Gastrocnemius medialis (tissue), 4 donors: Measurements from ENCODE around the gene TAGLN2. TPM values are rescaled to one million over a fixed set of nuclear protein-coding genes. Genes with fewer than 3 reads are reported as not detected.

Source experiments
- ATAC-seq, 2 donors: fragments of 150-250 bp; one replicate each; pipeline ENCODE4 v1.9.1; 2016
- DNase-seq, 2 donors: peaks; one replicate each; pipeline ENCODE4 v3.0.0-alpha.2; 2019
- H3K27ac ChIP-seq, 4 donors: fragments of 200-600 bp; sonication (generic); 1 replicate in 1 of 4; 2 replicates in 3 of 4; pipeline ENCODE4 v1.5.1; 2016 to 2018; ENCODE audit warnings: mild to moderate bottlenecking in 2 of 4, moderate library complexity in 1 of 4
- H3K27me3 ChIP-seq, 3 donors: fragments of 200-600 bp; sonication (generic) in 2 of 3; 1 replicate in 1 of 3; 2 replicates in 2 of 3; pipeline versions ENCODE4 v1.5.1 to v1.6.0; 2016 to 2019; ENCODE audit warnings: mild to moderate bottlenecking in 1 of 3, moderate library complexity in 1 of 3
- H3K36me3 ChIP-seq, 2 donors: fragments of 200-600 bp; sonication (generic) in 1 of 2; one replicate each; pipeline ENCODE4 v1.5.1; 2017 to 2018
- H3K4me1 ChIP-seq, 2 donors: fragments of 200-600 bp; sonication (generic) in 1 of 2; one replicate each; pipeline ENCODE4 v1.5.1; 2016 to 2017; ENCODE audit warnings: mild to moderate bottlenecking in 2 of 2
- H3K4me3 ChIP-seq, 4 donors: fragments of 200-600 bp; sonication (generic) in 3 of 4; 1 replicate in 1 of 4; 2 replicates in 3 of 4; pipeline ENCODE4 v1.5.1; 2016 to 2019; ENCODE audit warnings: mild to moderate bottlenecking in 2 of 4
- H3K9me3 ChIP-seq, 3 donors: fragments of 200-600 bp; sonication (generic) in 2 of 3; 1 replicate in 1 of 3; 2 replicates in 2 of 3; pipeline ENCODE4 v1.5.1; 2016 to 2019
- POLR2A ChIP-seq, 2 donors: fragments of 450-650 bp; IDR thresholded peaks; one replicate each; pipeline ENCODE4 v1.6.1; 2017; ENCODE audit warnings: antibody characterized with exemption in 2 of 2, mild to moderate bottlenecking in 2 of 2, moderate library complexity in 2 of 2
- in situ Hi-C, 4 donors: fragments of 200-750 bp; cut with MboI; loops; one replicate each; pipeline versions ENCODE4 v1.15.0 to v1.8.0; 2017; ENCODE audit warnings: low sequenced_read_pairs in 4 of 4
- intact Hi-C: fragments of 100-400 bp; cut with DNase I; formaldehyde crosslinking; loops from one replicate; pipeline ENCODE4 v1.15.1; 2023; ENCODE audit warnings: low total_unique reads
- total RNA-seq, 4 donors: library from RNA; depleted of rRNA; stranded (reverse); fragments of >200 nt; gene quantifications; one replicate each; pipeline versions ENCODE4 v1.1.0 to v1.2.3, GENCODE V29; 2016
- TF ChIP-seq, protein P1 (sequence below), 5 experiments: fragments of 450-650 bp in 3 of 5; fragments of 200-600 bp in 2 of 5; sonication (generic) in 2 of 5; IDR thresholded peaks in 4 of 5; conservative IDR thresholded peaks in 1 of 5; 1 replicate in 4 of 5; 2 replicates in 1 of 5; pipeline ENCODE4 v1.5.1; 2016 to 2019; ENCODE audit warnings: antibody characterized with exemption in 5 of 5, mild to moderate bottlenecking in 3 of 5, moderate library complexity in 3 of 5

Gene TAGLN2
- total RNA-seq, 4 donors from 2014 or later: 28.8 to 48.2 (median 37.5) TPM

GRCh38 chr1:159932296-159933285 lies 7.3 kb upstream of the TAGLN2 start:
- no peak for TF ChIP-seq POLR2A (IDR thresholded peaks at IDR 0.05)
- TF ChIP-seq, protein P1, sequence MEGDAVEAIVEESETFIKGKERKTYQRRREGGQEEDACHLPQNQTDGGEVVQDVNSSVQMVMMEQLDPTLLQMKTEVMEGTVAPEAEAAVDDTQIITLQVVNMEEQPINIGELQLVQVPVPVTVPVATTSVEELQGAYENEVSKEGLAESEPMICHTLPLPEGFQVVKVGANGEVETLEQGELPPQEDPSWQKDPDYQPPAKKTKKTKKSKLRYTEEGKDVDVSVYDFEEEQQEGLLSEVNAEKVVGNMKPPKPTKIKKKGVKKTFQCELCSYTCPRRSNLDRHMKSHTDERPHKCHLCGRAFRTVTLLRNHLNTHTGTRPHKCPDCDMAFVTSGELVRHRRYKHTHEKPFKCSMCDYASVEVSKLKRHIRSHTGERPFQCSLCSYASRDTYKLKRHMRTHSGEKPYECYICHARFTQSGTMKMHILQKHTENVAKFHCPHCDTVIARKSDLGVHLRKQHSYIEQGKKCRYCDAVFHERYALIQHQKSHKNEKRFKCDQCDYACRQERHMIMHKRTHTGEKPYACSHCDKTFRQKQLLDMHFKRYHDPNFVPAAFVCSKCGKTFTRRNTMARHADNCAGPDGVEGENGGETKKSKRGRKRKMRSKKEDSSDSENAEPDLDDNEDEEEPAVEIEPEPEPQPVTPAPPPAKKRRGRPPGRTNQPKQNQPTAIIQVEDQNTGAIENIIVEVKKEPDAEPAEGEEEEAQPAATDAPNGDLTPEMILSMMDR (IDR thresholded peaks at IDR 0.05 in 4 of 5, conservative IDR thresholded peaks at IDR 0.05 in 1 of 5): no peak
- ATAC-seq: no peak
- H3K4me3 ChIP-seq: no peak overlapping the region
- DNase-seq: no peak
- H3K27ac ChIP-seq: no peak overlapping the region
- H3K9me3 ChIP-seq: no peaks in the 10 kb centered on the region
- H3K27me3 ChIP-seq: no peaks in the 10 kb centered on the region
- no peaks in the 10 kb centered on the region for H3K4me1 ChIP-seq
- in situ Hi-C loops (loop anchor here in 1 of 4 donors (10.0 kb wide), 1 partner anchor 72 kb away; no protein-coding TSS in a partner anchor), intact Hi-C loops (no loop called here)
- no peaks in the 10 kb centered on the region for H3K36me3 ChIP-seq

- no peak overlapping the region for H3K27ac ChIP-seq
- intact Hi-C loops (no loop called here), in situ Hi-C loops (loop anchor here in 1 of 4 donors (10.0 kb wide), 1 partner anchor 73 kb away; no protein-coding TSS in a partner anchor)
- H3K4me1 ChIP-seq: no peaks in the 10 kb centered on the region
- DNase-seq (no peak), ATAC-seq (no peak)
- no peaks in the 10 kb centered on the region for H3K9me3 ChIP-seq
- TF ChIP-seq POLR2A (IDR thresholded peaks at IDR 0.05): no peak
- TF ChIP-seq, protein P1 (IDR thresholded peaks at IDR 0.05 in 4 of 5, conservative IDR thresholded peaks at IDR 0.05 in 1 of 5): no peak
- H3K4me3 ChIP-seq: no peak overlapping the region
- H3K36me3 ChIP-seq: no peaks in the 10 kb centered on the region
- no peaks in the 10 kb centered on the region for H3K27me3 ChIP-seq
Measured at GRCh38 chr1:159931795-159932173, 6.5 kb upstream of the TAGLN2 start.

DNA sequence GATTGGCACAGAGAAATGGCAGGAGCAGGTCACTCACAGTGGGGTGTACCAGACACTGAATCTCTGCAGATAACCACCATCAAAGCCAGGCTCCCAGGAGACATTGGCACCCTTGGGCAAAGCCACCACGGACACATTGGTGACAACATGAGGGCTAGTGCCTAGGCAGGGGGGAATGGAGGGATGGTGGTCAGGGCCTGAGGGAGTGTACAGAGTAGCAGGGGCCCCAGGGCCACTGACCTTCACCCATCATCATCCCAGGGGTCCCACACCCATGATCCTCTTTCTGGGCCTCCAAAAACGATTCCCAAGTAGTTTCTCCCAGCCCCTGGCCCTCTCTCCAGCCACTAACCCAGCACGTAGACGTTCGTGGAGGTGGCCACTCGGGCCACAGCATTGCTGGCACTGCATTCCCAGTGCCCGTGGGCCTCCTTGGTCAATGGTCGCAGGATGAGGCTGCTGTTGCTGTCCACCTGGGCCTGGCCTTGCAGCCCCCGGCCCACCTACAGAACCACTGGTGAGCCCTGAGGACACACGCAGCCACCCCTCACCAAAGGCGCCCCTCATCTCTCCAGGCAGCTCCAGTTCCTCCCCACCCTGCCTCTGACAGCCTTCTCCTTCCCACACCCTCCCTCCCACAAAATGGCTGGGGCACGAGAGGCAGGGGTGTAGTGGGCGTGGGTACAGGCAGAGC lies 5.9 kb upstream of the TAGLN2 start:
- DNase-seq: no peak
- H3K36me3 ChIP-seq: no peaks in the 10 kb centered on the region
- in situ Hi-C loops: loop anchor here in 1 of 4 donors (10.0 kb wide), 1 partner anchor 74 kb away; no protein-coding TSS in a partner anchor

GRCh38 chr1:159930634-159931033 lies 5.3 kb upstream of the TAGLN2 start:
- H3K4me1 ChIP-seq: no peaks in the 10 kb centered on the region
- H3K27ac ChIP-seq: no peak overlapping the region
- H3K27me3 ChIP-seq: peaks cover 6 to 10% (median 7%) of the 10 kb centered on the region in 3 donors
- H3K4me3 ChIP-seq: no peak overlapping the region
- in situ Hi-C loops (loop anchor here in 1 of 4 donors (10.0 kb wide), 1 partner anchor 74 kb away; no protein-coding TSS in a partner anchor), intact Hi-C loops (no loop called here)
- no peaks in the 10 kb centered on the region for H3K9me3 ChIP-seq
- TF ChIP-seq POLR2A (IDR thresholded peaks at IDR 0.05): no peak
- TF ChIP-seq, protein P1 (IDR thresholded peaks at IDR 0.05 in 4 of 5, conservative IDR thresholded peaks at IDR 0.05 in 1 of 5): no peak
- ATAC-seq: no peak
- DNase-seq: no peak
- no peaks in the 10 kb centered on the region for H3K36me3 ChIP-seq

More for the DNA sequence above, 5.9 kb upstream of the TAGLN2 start:
- no peaks in the 10 kb centered on the region for H3K4me1 ChIP-seq
- no peak overlapping the region for H3K27ac ChIP-seq
- H3K9me3 ChIP-seq: no peaks in the 10 kb centered on the region
- intact Hi-C loops: no loop called here
- peaks cover under 1 to 5% (median 2%) of the 10 kb centered on the region in 3 donors for H3K27me3 ChIP-seq
- H3K4me3 ChIP-seq: no peak overlapping the region
- ATAC-seq: no peak
- no peak for TF ChIP-seq POLR2A (IDR thresholded peaks at IDR 0.05)
- TF ChIP-seq, protein P1 (IDR thresholded peaks at IDR 0.05 in 4 of 5, conservative IDR thresholded peaks at IDR 0.05 in 1 of 5): no peak
